ENCODE measurements around the gene C15orf39.
"Not testable (repeated sequence)": the region's sequence is repeated elsewhere in the genome, so short reads cannot be mapped to it uniquely, and the experiment has no call there.

Gene C15orf39

DNA sequence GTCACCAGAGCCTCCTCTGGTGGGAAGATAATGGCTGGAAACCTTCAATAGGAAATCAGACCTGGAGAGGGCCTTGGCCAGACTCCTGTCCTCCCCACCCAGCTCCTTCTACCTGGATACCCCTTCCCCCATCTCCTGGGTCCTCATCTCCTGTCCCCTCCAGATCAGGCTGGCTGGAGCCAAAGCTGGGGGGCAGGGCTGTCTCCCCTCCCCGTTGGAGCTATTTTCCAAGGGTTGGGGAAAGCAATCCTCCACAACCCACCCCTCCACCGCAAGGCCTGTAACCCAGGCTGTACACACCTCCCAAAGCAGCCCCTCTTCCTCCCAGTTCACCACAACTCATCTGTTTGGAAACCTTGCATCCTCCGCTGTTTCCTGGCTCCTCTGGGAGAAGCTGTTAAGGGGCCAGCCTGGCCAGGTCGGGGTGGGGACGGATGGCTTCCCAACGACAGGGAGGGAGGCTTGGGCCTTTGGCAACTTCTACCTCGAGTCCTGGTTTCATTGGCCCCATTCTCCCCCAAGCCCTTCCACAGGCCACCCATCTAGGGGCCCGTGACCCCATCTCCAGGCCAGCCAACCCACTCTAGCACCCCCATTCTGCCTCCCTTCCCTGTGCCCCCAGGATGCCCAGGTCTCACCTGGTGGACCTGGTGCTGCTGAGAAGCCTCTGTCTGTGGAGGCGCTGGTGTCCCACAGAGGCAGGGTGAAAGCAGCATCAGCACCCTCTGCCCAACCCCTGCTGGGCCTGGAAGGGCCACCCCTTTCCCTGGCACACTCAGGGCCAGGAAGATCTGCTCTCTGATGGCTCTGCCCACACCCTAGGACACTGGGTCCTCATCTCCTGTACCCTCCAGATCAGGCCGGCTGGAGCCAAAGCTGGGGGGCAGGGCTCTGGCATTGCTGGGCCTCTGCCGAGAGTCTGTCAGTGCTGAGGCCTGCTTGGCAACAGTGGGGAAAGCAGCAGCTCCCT, 34.4 kb downstream of the C15orf39 start:
- H3K4me3 ChIP-seq (ENCODE audit: low read depth, low read length): no peak overlapping the region
- no peak for TF ChIP-seq CTCF (IDR thresholded peaks at IDR 0.05; ENCODE audit: low read depth, low read length)

DNA sequence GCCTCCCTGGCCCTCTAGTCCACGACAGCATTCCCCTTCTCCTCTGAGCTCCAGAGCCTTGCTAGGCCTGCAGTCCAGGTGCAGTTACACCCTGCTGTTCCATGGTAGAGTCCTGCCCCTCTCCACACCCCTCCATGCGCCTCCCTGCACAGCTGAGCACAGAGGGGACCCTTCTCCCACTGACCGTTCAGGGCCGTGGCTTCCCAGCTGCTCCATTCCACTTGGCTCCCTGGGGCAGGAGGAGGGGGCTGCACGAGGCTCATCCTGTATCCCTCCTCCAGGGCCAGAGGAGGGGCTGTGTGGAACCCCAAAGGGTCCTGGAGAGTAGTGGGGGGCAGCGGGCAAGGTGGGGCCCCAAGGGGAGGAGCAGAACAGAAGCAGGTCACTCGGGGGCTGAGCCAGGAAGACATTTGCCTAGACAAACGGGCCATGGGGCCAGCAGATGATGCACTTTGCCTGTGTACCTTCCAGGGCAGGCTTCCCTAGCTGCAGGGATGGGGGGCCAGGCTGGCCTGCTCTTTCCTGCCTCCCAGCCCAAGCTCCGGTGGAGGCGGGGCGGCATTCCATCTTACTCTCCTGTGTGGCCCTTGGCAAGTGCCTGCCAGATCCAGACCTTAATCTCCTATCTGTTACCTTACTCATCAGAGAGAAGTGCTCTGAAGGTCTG, 35.8 kb downstream of the C15orf39 start:
- TF ChIP-seq CTCF (IDR thresholded peaks at IDR 0.05; ENCODE audit: low read depth, low read length): no peak
- no peak overlapping the region for H3K4me3 ChIP-seq (ENCODE audit: low read depth, low read length)

GRCh38 chr15:75238150-75238549, 36.5 kb downstream of the C15orf39 start:
- H3K4me3 ChIP-seq (ENCODE audit: low read depth, low read length): no peak overlapping the region
- TF ChIP-seq CTCF (IDR thresholded peaks at IDR 0.05; ENCODE audit: low read depth, low read length): no peak

- not testable (repeated sequence) for H3K4me3 ChIP-seq (ENCODE audit: low read depth, low read length)
These were observed 44.1 kb downstream of the C15orf39 start for GRCh38 chr15:75245741-75246140.

DNA sequence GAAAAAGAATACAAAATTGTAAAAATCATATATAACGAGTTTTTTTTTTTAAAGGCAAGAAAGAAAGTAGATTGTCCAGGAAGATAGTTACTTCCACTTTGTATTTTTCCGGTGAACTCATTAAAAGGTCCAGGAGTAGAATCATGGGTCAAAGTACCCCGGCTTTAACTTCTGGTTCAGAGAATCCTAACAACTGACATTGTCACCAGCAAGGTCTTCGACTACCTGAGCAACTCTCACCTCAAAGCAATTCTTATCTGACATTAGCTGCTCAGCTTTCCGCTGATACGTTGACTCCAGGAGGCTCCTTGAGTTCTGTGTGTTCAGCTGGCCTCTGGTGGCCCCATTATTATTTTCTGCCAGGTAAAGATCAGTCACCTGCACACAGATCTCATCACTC, 47.3 kb downstream of the C15orf39 start:
- H3K4me3 ChIP-seq (ENCODE audit: low read depth, low read length): not testable (repeated sequence)

GRCh38 chr15:75249726-75250125, 48.0 kb downstream of the C15orf39 start:
- no peak for TF ChIP-seq CTCF (IDR thresholded peaks at IDR 0.05; ENCODE audit: low read depth, low read length)
- H3K4me3 ChIP-seq (ENCODE audit: low read depth, low read length): no peak overlapping the region

- not testable (repeated sequence) for H3K4me3 ChIP-seq (ENCODE audit: low read depth, low read length)
These were observed 49.7 kb downstream of the C15orf39 start for GRCh38 chr15:75251343-75251742.

DNA sequence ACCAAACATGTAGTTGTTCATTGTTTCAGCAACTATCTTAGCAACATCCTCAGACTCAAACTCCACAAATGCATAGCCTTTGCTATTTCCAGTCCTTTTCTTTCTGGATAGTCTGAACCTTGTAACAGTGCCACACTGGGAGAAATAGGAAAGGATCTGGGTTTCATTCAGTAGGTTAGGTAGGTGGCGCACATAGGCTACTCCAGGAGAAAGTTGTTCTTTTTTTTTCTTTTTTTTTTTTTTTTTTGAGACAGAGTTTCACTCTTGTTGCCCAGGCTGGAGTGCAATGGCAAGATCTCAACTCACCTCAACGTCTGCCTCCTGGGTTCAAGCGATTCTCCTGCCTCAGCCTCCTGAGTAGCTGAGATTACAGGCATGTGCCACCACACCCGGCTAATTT, 50.6 kb downstream of the C15orf39 start:
- not testable (repeated sequence) for H3K4me3 ChIP-seq (ENCODE audit: low read depth, low read length)

DNA sequence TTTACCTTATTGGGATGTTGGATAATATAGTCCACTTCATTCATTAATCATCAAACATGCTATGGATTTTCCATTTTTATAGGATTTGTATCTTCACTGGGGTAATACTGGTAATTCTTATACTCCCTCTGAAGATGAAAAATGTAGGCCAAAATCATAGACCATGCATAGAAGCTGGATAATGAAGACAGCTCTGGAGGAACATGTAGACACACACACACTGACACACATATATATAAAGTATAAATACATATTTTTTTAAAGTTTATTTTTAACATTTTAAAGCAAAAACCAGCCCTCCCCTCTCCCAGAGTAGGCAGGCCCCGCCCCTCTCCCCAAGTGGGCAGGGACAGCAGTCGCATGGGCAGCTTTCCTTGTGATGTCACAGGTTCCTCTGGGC, 56.4 kb downstream of the C15orf39 start, which contains the start of gene GOLGA6C:
TSS of gene GOLGA6C (plus strand) at position 301 of the 400 bp plus-strand sequence. CDS start 265 bp downstream, outside the sequence.
- not testable (repeated sequence) for H3K4me3 ChIP-seq (ENCODE audit: low read depth, low read length)

DNA sequence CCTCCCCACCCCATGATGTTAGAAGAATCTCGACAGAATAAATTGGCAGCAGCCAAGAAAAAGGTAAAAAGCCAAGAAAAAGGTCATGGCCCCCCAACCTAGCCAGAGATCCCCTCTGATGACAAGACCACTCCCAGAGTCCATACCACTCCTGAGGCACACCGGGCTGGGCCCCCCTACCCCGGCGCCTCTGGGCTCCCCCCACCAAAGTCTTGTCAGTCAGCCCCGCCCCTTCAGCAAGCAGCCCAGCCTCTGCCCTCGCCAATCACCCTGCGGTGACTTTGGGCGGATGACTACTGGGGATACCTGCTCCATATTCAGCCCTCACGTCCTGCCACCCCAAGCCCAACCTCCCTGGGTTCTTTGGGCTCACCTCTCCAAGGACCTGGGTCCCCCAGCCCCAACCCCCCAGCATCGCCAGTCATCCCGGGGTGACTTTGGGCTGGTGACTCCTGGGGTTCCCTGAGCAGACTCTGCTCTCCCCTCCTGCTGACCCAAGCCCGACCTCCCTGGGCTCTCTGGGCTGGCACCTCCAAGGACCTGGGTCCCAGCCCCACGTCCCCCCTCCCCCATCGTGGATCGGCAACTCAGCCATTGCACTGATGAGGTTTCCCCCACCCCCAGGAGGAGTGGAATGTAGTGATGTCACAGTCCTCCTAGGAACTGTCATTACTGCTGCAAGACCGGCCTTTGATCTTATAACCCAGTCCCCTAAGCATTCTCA, 57.1 kb downstream of the C15orf39 start:
- not testable (repeated sequence) for H3K4me3 ChIP-seq (ENCODE audit: low read depth, low read length)

- H3K4me3 ChIP-seq (ENCODE audit: low read depth, low read length): not testable (repeated sequence)
These were observed 58.2 kb downstream of the C15orf39 start for GRCh38 chr15:75259873-75260272.

Measured in WI38 (cell line).